ENCODE data around the gene SAMD5.

Gene SAMD5

GRCh38 chr6:147508042-147508865 is at the start of gene SAMD5:
Gene SAMD5, plus strand, starts transcription at chr6:147508690. Its CDS starts 239 bp downstream, at chr6:147508929.
- no peak for DNase-seq

- DNase-seq = no peak
These were observed 48.7 kb upstream of the SAMD5 start for GRCh38 chr6:147459780-147460179.

- DNase-seq = no peak
These were observed 44.8 kb upstream of the SAMD5 start for GRCh38 chr6:147463651-147464050.

GRCh38 chr6:147467428-147467827 is 41.1 kb upstream of the SAMD5 start:
- no peak for DNase-seq

- DNase-seq = no peak
These were observed 40.6 kb upstream of the SAMD5 start for GRCh38 chr6:147467886-147468285.

GRCh38 chr6:147468634-147469033 is 39.9 kb upstream of the SAMD5 start:
- no peak for DNase-seq

- DNase-seq = no peak
These were observed 28.6 kb upstream of the SAMD5 start for GRCh38 chr6:147479857-147480256.

- DNase-seq = no peak
These were observed 21.8 kb upstream of the SAMD5 start for GRCh38 chr6:147486683-147487082.

GRCh38 chr6:147497472-147497871 is 11.0 kb upstream of the SAMD5 start:
- DNase-seq = no peak

GRCh38 chr6:147503587-147503986 is 4.9 kb upstream of the SAMD5 start:
- DNase-seq = no peak

- no peak for DNase-seq
These were observed 3.6 kb upstream of the SAMD5 start for GRCh38 chr6:147504848-147505247.

- DNase-seq = peak; percentile 68
These were observed 1.8 kb upstream of the SAMD5 start for GRCh38 chr6:147506704-147507114.

GRCh38 chr6:147507162-147508041 is 1.1 kb upstream of the SAMD5 start:
- DNase-seq = no peak

- no peak for DNase-seq
These were observed 547 bp downstream of the SAMD5 start for GRCh38 chr6:147508866-147509608.

GRCh38 chr6:147509891-147510290 is 1.4 kb downstream of the SAMD5 start:
- DNase-seq = no peak

GRCh38 chr6:147510929-147511590 is 2.6 kb downstream of the SAMD5 start:
- no peak for DNase-seq

- DNase-seq = no peak
These were observed 6.3 kb downstream of the SAMD5 start for GRCh38 chr6:147514831-147515230.

GRCh38 chr6:147515327-147515726 is 6.8 kb downstream of the SAMD5 start:
- DNase-seq = no peak

- no peak for DNase-seq
These were observed 14.1 kb downstream of the SAMD5 start for GRCh38 chr6:147522597-147522996.

GRCh38 chr6:147525519-147526209 is 17.2 kb downstream of the SAMD5 start:
- no peak for DNase-seq

GRCh38 chr6:147527197-147527596 is 18.7 kb downstream of the SAMD5 start:
- no peak for DNase-seq
